Hepatocyte (in vitro differentiated cells): ENCODE data around the gene TRPV3.

Experiments
- CTCF ChIP-seq: fragments of 200-600 bp; sonication (generic); IDR thresholded peaks from 2 replicates; pipeline ENCODE4 v1.5.1; 2016; ENCODE audit warnings: antibody characterized with exemption, mild to moderate bottlenecking; ENCODE audit not compliant: poor library complexity
- EZH2 ChIP-seq: fragments of 200-600 bp; sonication (generic); IDR thresholded peaks from 2 replicates; pipeline ENCODE4 v1.6.1; 2016; ENCODE audit warnings: antibody characterized with exemption, mild to moderate bottlenecking, borderline replicate concordance
- EZH2phosphoT487 ChIP-seq: fragments of 200-600 bp; sonication (generic); IDR thresholded peaks from one replicate; pipeline ENCODE4 v1.6.1; 2018; ENCODE audit warnings: antibody characterized with exemption, mild to moderate bottlenecking, low read depth, moderate library complexity; ENCODE audit not compliant: unreplicated experiment, severe bottlenecking

- TF ChIP-seq EZH2phosphoT487 (no peak), CTCF (no peak), EZH2 (no peak)
Observed at GRCh38 chr17:3592216-3592860, 34.7 kb upstream of the TRPV3 start.
